ENCODE results near the gene ACVR2B. TPM values are rescaled to one million over a fixed set of nuclear protein-coding genes. Genes with fewer than 3 reads are reported as not detected.

ACVR2B gene
- total RNA-seq, 1 experiment from 2014 or later, result 18.3 TPM

DNA sequence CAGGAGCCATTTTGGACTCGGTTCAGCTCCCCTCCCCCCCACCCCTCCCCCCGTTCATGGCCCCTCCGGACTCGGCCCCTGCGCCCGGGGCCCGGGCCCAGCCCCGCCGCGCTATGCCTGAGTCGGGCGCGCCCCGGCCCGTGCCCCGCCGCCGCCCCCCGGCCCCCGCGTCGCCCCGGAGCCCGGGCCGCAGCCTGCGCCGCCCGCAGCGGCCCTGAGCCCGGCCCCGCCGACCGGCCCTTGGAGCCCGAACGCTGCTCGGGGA is 155 bp downstream of the ACVR2B start:
- intact Hi-C loops (cut with micrococcal nuclease), result loop anchor here (10.0 kb wide), 2 partner anchors 99 to 319 kb away; partner anchors contain the start of genes ACAA1 and MYD88
- Histone ChIP-seq H4K20me1 (ENCODE audit: insufficient read depth) (no peaks in the 10 kb centered on the region), H2AFZ (ENCODE audit: low read depth, low read length, poor library complexity, severe bottlenecking) (no peak overlapping the region), H3K9ac (ENCODE audit: low read length) (peak overlapping the region; percentile 90), H3K27ac (ENCODE audit: low read depth, low read length) (peak overlapping the region; percentile 97), H3K4me3 (replicated peaks in 1 of 2; ENCODE audit: low read depth in 1 of 2, low read length in 2 of 2) (peak overlapping the region; percentile 77 to 84), H3K9me3 (ENCODE audit: control insufficient read depth in 1 of 2, insufficient read depth in 1 of 2, low read depth in 1 of 2, low read length in 2 of 2) (no peaks in the 10 kb centered on the region), H3K9me2 (ENCODE audit: insufficient read depth) (no peaks in the 10 kb centered on the region), H3K4me2 (ENCODE audit: low read length) (peak overlapping the region; percentile 97), H3K79me2 (ENCODE audit: insufficient read depth, low read length) (peaks cover 43% of the 10 kb centered on the region), H3K4me1 (ENCODE audit: control insufficient read depth in 1 of 2, insufficient read depth in 2 of 2, low read length in 2 of 2) (peaks cover 28 to 53% of the 10 kb centered on the region in 2 experiments), H3K27me3 (ENCODE audit: insufficient read depth, low read length) (no peaks in the 10 kb centered on the region), H3K36me3 (ENCODE audit: control insufficient read depth in 1 of 2, insufficient read depth in 2 of 2, low read length in 2 of 2) (no peaks in the 10 kb centered on the region)
- POLR2A ChIA-PET, result interaction anchor here (1.3 kb wide), 1 partner anchor 107 kb away, joined by 4 read pairs; the partner anchor contains the start of gene XYLB
- CTCF ChIA-PET, result interaction anchor here (1.3 kb wide), 1 partner anchor 107 kb away, joined by 5 read pairs; the partner anchor contains the start of gene XYLB
- no TSS peak for BruUV-seq (replicated peaks)
- no peak for DNase-seq (ENCODE audit: low read depth, low spot score)
- ATAC-seq, result peak; percentile 4; the same call in 1 of the 2 replicates
- RAD21 ChIA-PET (ENCODE audit: low non-redundant PET in 1 of 2, low total read pairs in 2 of 2, uncharacterized antibody in 2 of 2, unreplicated experiment in 2 of 2), result no interaction called here
- TF ChIP-seq FOSL1 (IDR thresholded peaks at IDR 0.05; ENCODE audit: low read depth) (no peak), YY1 (IDR thresholded peaks at IDR 0.05; ENCODE audit: extremely low read depth, insufficient replicate concordance, low read depth, low read length) (no peak), REST (IDR thresholded peaks at IDR 0.05; ENCODE audit: low read depth) (no peak), SRF (IDR thresholded peaks at IDR 0.05; ENCODE audit: low read depth) (no peak), CEBPB (IDR thresholded peaks at IDR 0.05; ENCODE audit: low read depth) (no peak)
